SH-SY5Y (cell line): Measurements from ENCODE around the gene POU2F1.

Experiments
- GATA2 ChIP-seq: IDR thresholded peaks from 2 replicates; pipeline ENCODE4 v1.6.1; 2011; ENCODE audit warnings: mild to moderate bottlenecking, low read depth, low read length
- GATA3 ChIP-seq: IDR thresholded peaks from 2 replicates; pipeline ENCODE4 v1.6.1; 2011; ENCODE audit warnings: low read depth, mild to moderate bottlenecking, low read length, moderate library complexity

DNA sequence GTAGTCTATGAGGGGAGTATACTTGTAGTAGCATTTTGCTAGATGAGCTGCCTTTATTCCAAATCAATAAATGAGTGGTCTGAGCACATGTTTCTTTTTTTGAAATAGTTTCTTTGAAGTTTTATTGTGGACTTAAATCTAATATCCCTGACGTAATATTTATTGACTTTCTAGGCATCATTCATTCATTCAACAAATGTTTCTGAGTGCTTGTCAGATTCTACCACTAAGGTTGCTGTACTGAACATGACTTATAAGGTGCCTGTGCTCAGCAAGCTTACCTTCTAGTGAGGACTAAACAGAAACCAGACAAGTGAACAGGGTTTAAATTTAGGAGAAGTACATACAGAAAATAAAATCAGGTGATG is 68.4 kb downstream of the POU2F1 start:
- no peak for TF ChIP-seq GATA2
- TF ChIP-seq GATA3 = no peak
